Measurements from ENCODE around the gene ZC3H8.
A peak's percentile ranks its signal among the peaks of the same experiment; 100 is the strongest.

- TF ChIP-seq CTCF (IDR thresholded peaks at IDR 0.05 in 4 of 5, conservative IDR thresholded peaks at IDR 0.05 in 1 of 5), result peak; percentile 86 to 96 (median 92)
- TF ChIP-seq POLR2A (IDR thresholded peaks at IDR 0.05), result no peak
Observed at GRCh38 chr2:112259509-112260294, 4.9 kb upstream of the ZC3H8 start.

Measured in gastrocnemius medialis (tissue), 4 donors.